Calu3 (cell line): Measurements from ENCODE around the gene WBP1L. TPM values are rescaled to one million over a fixed set of nuclear protein-coding genes. Genes with fewer than 3 reads are reported as not detected.

Source experiments
- BruUV-seq: library from RNA; stranded (reverse); fragments of 400-500 nt; replicated peaks from 2 replicates; lab custom pipeline; 2021; lab: Mats Ljungman, UMichigan
- CTCF ChIA-PET: fragments of 300-600 bp; sonication (Branson Sonifier 250); formaldehyde crosslinking; loops from one replicate; lab custom pipeline; 2022; ENCODE audit warnings: antibody characterized with exemption; lab: Charles Lee
- DNase-seq: peaks from one replicate; pipeline ENCODE4 v3.0.0; 2022
- H3K27ac Mint-ChIP-seq: one replicate; pipeline ENCODE4 v1.8.0; 2022; ENCODE audit warnings: mixed read lengths; ENCODE audit not compliant: unreplicated experiment
- H3K27me3 Mint-ChIP-seq: one replicate; pipeline ENCODE4 v1.8.0; 2022; ENCODE audit warnings: mixed read lengths; ENCODE audit not compliant: unreplicated experiment
- H3K36me3 Mint-ChIP-seq: one replicate; pipeline ENCODE4 v1.8.0; 2022; ENCODE audit warnings: mild to moderate bottlenecking, moderate library complexity, mixed read lengths; ENCODE audit not compliant: insufficient read depth, unreplicated experiment
- H3K4me1 Mint-ChIP-seq: one replicate; pipeline ENCODE4 v1.8.0; 2022; ENCODE audit warnings: mild to moderate bottlenecking, low read depth, mixed read lengths; ENCODE audit not compliant: unreplicated experiment
- H3K4me3 Mint-ChIP-seq: one replicate; pipeline ENCODE4 v1.8.0; 2022; ENCODE audit warnings: mild to moderate bottlenecking, low read depth, moderate library complexity, mixed read lengths; ENCODE audit not compliant: unreplicated experiment
- H3K9me3 Mint-ChIP-seq: one replicate; pipeline ENCODE4 v1.8.0; 2022; ENCODE audit warnings: low read depth, mixed read lengths; ENCODE audit not compliant: unreplicated experiment
- CTCF ChIP-seq: fragments of 200-600 bp; IDR thresholded peaks from one replicate; pipeline ENCODE4 v1.8.0; 2022; ENCODE audit warnings: antibody characterized with exemption; ENCODE audit not compliant: unreplicated experiment
- intact Hi-C: fragments of 100-400 bp; cut with micrococcal nuclease; formaldehyde crosslinking; loops from one replicate; pipeline ENCODE4 v1.10.0; 2022; ENCODE audit not compliant: unreplicated experiment
- total RNA-seq: library from RNA; stranded (reverse); gene quantifications from 2 replicates; pipeline ENCODE4 v1.2.3, GENCODE V29; 2022

The WBP1L gene
- total RNA-seq, 1 experiment from 2014 or later: 19.9 TPM

- BruUV-seq: no TSS peak
- intact Hi-C loops: no loop called here
- peaks cover 23% of the 10 kb centered on the region for H3K36me3 Mint-ChIP-seq
- H3K27me3 Mint-ChIP-seq: no peaks in the 10 kb centered on the region
- H3K9me3 Mint-ChIP-seq: peaks cover 3% of the 10 kb centered on the region
- TF ChIP-seq CTCF: no peak
- peaks cover 15% of the 10 kb centered on the region for H3K4me1 Mint-ChIP-seq
- CTCF ChIA-PET: interaction anchor here (0.5 kb wide), 1 partner anchor 28 kb away, joined by 3 read pairs; no protein-coding TSS in a partner anchor
- H3K27ac Mint-ChIP-seq: no peak overlapping the region
- no peak for DNase-seq
- H3K4me3 Mint-ChIP-seq: peak overlapping the region; percentile 96
These were observed 1.4 kb downstream of the WBP1L start for GRCh38 chr10:102745157-102745556.

GRCh38 chr10:102752266-102752930, 8.7 kb downstream of the WBP1L start:
- Mint-ChIP-seq H3K4me1 (no peaks in the 10 kb centered on the region), H3K27ac (no peak overlapping the region), H3K36me3 (no peaks in the 10 kb centered on the region), H3K9me3 (no peaks in the 10 kb centered on the region), H3K4me3 (no peak overlapping the region), H3K27me3 (no peaks in the 10 kb centered on the region)
- CTCF ChIA-PET: interaction anchor here (0.9 kb wide), 1 partner anchor 83 kb away, joined by 3 read pairs; no protein-coding TSS in a partner anchor
- no peak for DNase-seq
- BruUV-seq: no TSS peak
- intact Hi-C loops: no loop called here
- TF ChIP-seq CTCF: no peak

DNA sequence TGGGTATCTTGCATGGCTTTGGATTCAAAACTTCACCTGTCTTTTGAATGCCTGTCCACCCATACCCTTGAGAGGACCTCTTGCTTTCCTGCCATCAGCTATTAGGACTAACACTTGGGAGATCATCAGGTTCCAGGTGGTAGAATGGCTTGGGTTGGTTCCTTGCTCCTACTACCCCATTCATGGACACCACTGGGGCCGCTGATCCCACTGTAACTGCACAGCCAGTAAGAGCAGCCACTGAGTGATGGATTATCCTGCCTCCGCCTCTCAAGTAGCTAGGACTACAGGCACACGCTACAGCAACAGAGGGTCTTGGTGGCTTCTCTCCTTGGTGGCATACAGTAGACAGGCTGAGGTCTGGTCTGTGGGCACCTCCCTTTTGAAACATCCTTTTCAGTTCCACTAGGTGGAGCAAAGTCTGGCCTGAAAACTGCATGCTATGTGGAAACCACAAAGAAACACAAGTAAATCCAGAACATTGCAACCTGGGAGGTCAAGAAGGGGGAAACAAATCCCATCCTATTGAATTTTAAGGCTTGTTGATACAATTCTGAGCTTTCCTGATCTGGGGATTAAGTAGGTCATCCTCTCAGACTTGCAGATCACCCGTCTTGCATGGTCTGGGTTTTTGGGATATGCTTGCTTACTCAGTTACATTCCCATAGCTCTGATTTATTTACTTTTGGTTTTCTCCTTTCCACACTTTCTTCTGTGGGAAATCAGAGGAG, 9.4 kb downstream of the WBP1L start:
- DNase-seq: no peak
- CTCF ChIA-PET: no interaction called here
- intact Hi-C loops: no loop called here
- no peak overlapping the region for H3K4me3 Mint-ChIP-seq
- H3K36me3 Mint-ChIP-seq: no peaks in the 10 kb centered on the region
- no peaks in the 10 kb centered on the region for H3K4me1 Mint-ChIP-seq
- BruUV-seq: no TSS peak
- no peak overlapping the region for H3K27ac Mint-ChIP-seq
- no peaks in the 10 kb centered on the region for H3K27me3 Mint-ChIP-seq
- no peaks in the 10 kb centered on the region for H3K9me3 Mint-ChIP-seq
- TF ChIP-seq CTCF: no peak

DNA sequence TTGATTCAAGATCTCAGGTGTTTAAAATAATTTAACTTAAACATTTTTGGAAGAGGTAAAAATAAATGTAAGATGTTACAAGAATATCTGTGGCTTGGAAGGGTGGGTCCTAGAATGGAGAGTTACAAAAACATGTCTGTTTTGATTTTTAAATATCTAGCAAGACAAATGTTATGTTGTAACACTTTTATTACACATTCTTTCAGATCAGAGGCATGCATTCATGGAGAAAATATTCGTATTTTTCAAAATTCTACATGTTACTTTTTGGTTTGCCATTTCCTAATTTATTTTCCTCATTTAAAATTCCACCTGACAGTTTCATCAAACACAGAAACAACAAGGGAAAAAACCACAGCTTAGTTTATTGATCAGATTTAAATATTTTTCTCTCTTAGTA, 10.0 kb downstream of the WBP1L start:
- no TSS peak for BruUV-seq
- Mint-ChIP-seq H3K36me3 (no peaks in the 10 kb centered on the region), H3K4me3 (no peak overlapping the region), H3K27me3 (no peaks in the 10 kb centered on the region), H3K27ac (no peak overlapping the region), H3K4me1 (no peaks in the 10 kb centered on the region), H3K9me3 (no peaks in the 10 kb centered on the region)
- intact Hi-C loops: no loop called here
- no peak for DNase-seq
- CTCF ChIA-PET: no interaction called here
- TF ChIP-seq CTCF: no peak
